ENCODE measurements around the gene HOXC10. TPM values are rescaled to one million over a fixed set of nuclear protein-coding genes. Genes with fewer than 3 reads are reported as not detected.
A peak's percentile ranks its signal among the peaks of the same experiment; 100 is the strongest.

HOXC10 gene
- total RNA-seq, 1 donor from 2014 or later = not detected

- no peak for DNase-seq
- peak within 1 kb of the TSS; percentile 66 for H3K4me3 Mint-ChIP-seq (ENCODE audit: unreplicated experiment)
- no peaks in the 10 kb centered on the region for H3K36me3 Mint-ChIP-seq (ENCODE audit: unreplicated experiment)
- H3K27me3 Mint-ChIP-seq (ENCODE audit: unreplicated experiment) = peaks cover 46% of the 10 kb centered on the region
- peaks cover 2% of the 10 kb centered on the region for H3K9me3 Mint-ChIP-seq (ENCODE audit: unreplicated experiment)
- TF ChIP-seq CTCF (IDR thresholded peaks at IDR 0.05; ENCODE audit: partially characterized antibody, unreplicated experiment) = no peak
- peaks cover 4% of the 10 kb centered on the region for H3K4me1 Mint-ChIP-seq (ENCODE audit: low read depth, unreplicated experiment)
- no peak within 1 kb of the TSS for H3K27ac Mint-ChIP-seq (ENCODE audit: unreplicated experiment)
These were observed 43.6 kb downstream of the HOXC10 start, which contains the start of gene HOXC6 for GRCh38 chr12:54028314-54029201. HOXC6 (plus strand) TSS chr12:54028440; CDS start chr12:54028522, 82 bp downstream.

- Mint-ChIP-seq H3K36me3 (ENCODE audit: unreplicated experiment) (no peaks in the 10 kb centered on the region), H3K27me3 (ENCODE audit: unreplicated experiment) (peaks cover 45% of the 10 kb centered on the region), H3K27ac (ENCODE audit: unreplicated experiment) (no peak overlapping the region), H3K4me1 (ENCODE audit: low read depth, unreplicated experiment) (peaks cover 6% of the 10 kb centered on the region), H3K9me3 (ENCODE audit: unreplicated experiment) (peaks cover 2% of the 10 kb centered on the region), H3K4me3 (ENCODE audit: unreplicated experiment) (no peak overlapping the region)
- no peak for TF ChIP-seq CTCF (IDR thresholded peaks at IDR 0.05; ENCODE audit: partially characterized antibody, unreplicated experiment)
- DNase-seq = no peak
These were observed 44.8 kb downstream of the HOXC10 start for GRCh38 chr12:54029529-54030441.

GRCh38 chr12:54030442-54030801 is 45.5 kb downstream of the HOXC10 start:
- DNase-seq = no peak
- no peak for TF ChIP-seq CTCF (IDR thresholded peaks at IDR 0.05; ENCODE audit: partially characterized antibody, unreplicated experiment)
- no peak overlapping the region for H3K27ac Mint-ChIP-seq (ENCODE audit: unreplicated experiment)
- no peaks in the 10 kb centered on the region for H3K36me3 Mint-ChIP-seq (ENCODE audit: unreplicated experiment)
- peaks cover 6% of the 10 kb centered on the region for H3K4me1 Mint-ChIP-seq (ENCODE audit: low read depth, unreplicated experiment)
- no peak overlapping the region for H3K4me3 Mint-ChIP-seq (ENCODE audit: unreplicated experiment)
- H3K27me3 Mint-ChIP-seq (ENCODE audit: unreplicated experiment) = peaks cover 48% of the 10 kb centered on the region
- peaks cover 4% of the 10 kb centered on the region for H3K9me3 Mint-ChIP-seq (ENCODE audit: unreplicated experiment)

- no peak overlapping the region for H3K27ac Mint-ChIP-seq (ENCODE audit: unreplicated experiment)
- peaks cover 46% of the 10 kb centered on the region for H3K27me3 Mint-ChIP-seq (ENCODE audit: unreplicated experiment)
- H3K4me3 Mint-ChIP-seq (ENCODE audit: unreplicated experiment) = no peak overlapping the region
- H3K36me3 Mint-ChIP-seq (ENCODE audit: unreplicated experiment) = no peaks in the 10 kb centered on the region
- no peak for TF ChIP-seq CTCF (IDR thresholded peaks at IDR 0.05; ENCODE audit: partially characterized antibody, unreplicated experiment)
- H3K9me3 Mint-ChIP-seq (ENCODE audit: unreplicated experiment) = peaks cover 4% of the 10 kb centered on the region
- DNase-seq = peak; percentile 59
- H3K4me1 Mint-ChIP-seq (ENCODE audit: low read depth, unreplicated experiment) = peaks cover 6% of the 10 kb centered on the region
These were observed 46.0 kb downstream of the HOXC10 start for GRCh38 chr12:54030889-54031471.

All from glutamatergic neuron (in vitro differentiated cells).